ENCODE results near the gene ZNF618. TPM values are rescaled to one million over a fixed set of nuclear protein-coding genes. Genes with fewer than 3 reads are reported as not detected.

ZNF618 gene
- total RNA-seq, 2 donors from 2014 or later, result 0.60 to 1.7 TPM

DNA sequence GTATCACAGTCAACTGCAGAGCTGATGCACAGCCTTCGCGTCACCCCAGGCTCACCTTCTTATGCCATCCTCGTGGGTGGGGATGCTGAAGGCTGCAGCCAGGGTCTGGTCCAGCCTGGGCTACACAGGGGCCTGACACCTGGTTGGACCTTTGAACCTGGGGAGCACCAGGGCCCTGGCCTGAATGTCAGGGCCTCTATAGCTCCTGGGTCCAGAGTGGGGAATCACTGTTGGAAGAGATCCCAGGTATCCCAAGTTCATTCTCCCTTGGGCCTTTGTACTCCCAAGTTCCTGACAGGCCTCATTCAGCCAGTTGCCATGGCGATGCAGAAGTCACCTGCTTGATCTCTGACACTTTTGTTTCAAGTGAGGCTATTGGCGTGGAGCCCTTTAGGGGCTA, 43.8 kb downstream of the ZNF618 start:
- DNase-seq (no peak), ATAC-seq (no peak)
- no peaks in the 10 kb centered on the region for H3K4me1 Mint-ChIP-seq
- H3K36me3 Mint-ChIP-seq (ENCODE audit: low read depth), result no peaks in the 10 kb centered on the region
- H3K27me3 Mint-ChIP-seq, result peaks cover 4% of the 10 kb centered on the region
- H3K27ac Mint-ChIP-seq, result no peak overlapping the region
- H3K4me3 Mint-ChIP-seq, result no peak overlapping the region
- no peaks in the 10 kb centered on the region for H3K9me3 ChIP-seq (ENCODE audit: control insufficient read depth, low read length, poor library complexity, severe bottlenecking)

DNA sequence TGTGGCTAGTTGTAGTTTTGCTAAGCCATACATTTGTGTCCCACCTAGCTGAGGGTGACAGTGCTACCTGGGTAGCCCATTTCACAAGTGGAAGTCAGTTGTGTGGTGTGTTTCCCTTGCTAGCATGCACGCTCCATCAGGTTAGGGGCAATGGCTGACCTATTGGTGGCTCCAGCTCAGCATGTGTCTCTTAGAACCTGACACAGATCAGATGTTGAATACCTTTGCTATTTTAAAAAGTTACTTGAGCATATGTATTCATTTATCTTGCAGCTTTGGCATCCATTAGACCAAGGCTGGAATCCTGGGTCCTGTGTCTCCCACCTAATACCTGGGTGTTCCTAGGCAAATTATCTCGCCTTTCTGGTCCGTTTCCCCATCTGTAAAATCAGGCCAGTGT, 44.8 kb downstream of the ZNF618 start:
- no peak for DNase-seq
- ATAC-seq, result no peak
- no peak overlapping the region for H3K27ac Mint-ChIP-seq

DNA sequence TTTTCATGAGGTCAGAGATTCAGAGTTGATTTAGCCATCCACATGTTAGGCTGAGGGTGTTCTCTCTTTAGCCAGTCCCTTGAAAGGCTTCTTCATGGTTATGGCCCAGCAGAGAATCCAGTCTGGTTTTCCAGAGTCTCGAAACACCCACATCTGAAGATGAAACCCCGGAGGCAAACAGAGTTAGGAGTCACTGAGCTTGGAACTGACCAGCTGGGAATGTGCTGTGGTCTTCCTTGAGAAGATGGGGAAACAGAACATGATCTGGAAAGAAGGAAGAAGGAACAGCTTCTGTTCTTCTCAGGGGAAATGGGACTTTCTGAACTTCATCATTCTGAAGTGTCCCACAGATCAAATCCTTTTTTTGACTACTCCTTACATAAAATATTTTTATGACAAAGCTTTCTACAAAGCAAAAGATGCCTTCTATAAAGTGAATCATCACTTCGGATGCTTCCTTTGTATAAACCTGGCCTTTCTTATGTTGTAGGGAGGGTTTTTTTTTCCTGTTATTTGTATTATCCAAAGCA, 45.4 kb downstream of the ZNF618 start:
- Mint-ChIP-seq H3K27ac (no peak overlapping the region), H3K36me3 (ENCODE audit: low read depth) (no peaks in the 10 kb centered on the region), H3K4me3 (no peak overlapping the region), H3K27me3 (no peaks in the 10 kb centered on the region), H3K4me1 (no peaks in the 10 kb centered on the region)
- H3K9me3 ChIP-seq (ENCODE audit: control insufficient read depth, low read length, poor library complexity, severe bottlenecking), result no peaks in the 10 kb centered on the region
- ATAC-seq (no peak), DNase-seq (no peak)

More for the DNA sequence above, 44.8 kb downstream of the ZNF618 start:
- no peak overlapping the region for H3K4me3 Mint-ChIP-seq
- no peaks in the 10 kb centered on the region for H3K9me3 ChIP-seq (ENCODE audit: control insufficient read depth, low read length, poor library complexity, severe bottlenecking)
- no peaks in the 10 kb centered on the region for H3K4me1 Mint-ChIP-seq
- H3K27me3 Mint-ChIP-seq, result no peaks in the 10 kb centered on the region
- no peaks in the 10 kb centered on the region for H3K36me3 Mint-ChIP-seq (ENCODE audit: low read depth)

DNA sequence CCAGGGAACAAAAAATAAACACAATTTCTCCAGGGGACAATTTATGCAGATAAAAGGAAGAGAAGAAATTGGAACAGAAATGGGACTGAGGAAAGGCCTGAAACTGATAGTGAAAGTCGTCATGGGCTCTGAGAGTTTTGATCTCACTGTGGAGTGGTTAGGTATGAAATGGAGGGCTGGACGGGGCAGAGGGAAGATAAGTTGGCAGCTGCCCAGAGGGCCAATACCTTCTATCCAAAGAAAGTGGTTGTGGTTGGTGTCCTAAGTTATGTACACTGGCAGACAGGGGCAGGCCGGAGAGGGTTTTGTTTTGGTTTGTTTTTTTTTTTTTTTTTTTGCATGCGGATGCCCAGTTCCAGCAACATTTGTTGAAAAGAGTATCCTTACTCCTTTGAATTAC, 46.1 kb downstream of the ZNF618 start:
- no peak overlapping the region for H3K4me3 Mint-ChIP-seq

DNA sequence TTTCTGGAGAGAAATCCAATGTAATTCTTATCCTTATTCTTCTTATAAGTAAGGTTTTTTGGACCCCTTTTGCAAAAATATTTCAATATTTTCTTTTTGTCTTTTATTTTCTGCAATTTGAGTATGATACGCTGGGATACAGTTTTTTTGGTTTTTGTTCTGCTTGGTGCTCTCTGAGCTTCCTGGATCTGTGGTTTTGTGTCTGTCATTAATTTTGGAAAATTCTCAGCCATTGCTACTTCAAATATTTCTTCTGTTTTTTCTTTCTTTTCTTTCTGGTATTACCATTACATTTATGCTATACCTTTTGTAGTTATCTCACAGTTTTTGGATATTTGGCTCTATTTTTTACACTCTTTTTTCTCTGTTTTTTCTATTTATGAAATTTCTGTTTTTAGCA, 50.1 kb downstream of the ZNF618 start:
- ATAC-seq, result no peak
- DNase-seq, result no peak
- Mint-ChIP-seq H3K27me3 (no peaks in the 10 kb centered on the region), H3K27ac (no peak overlapping the region), H3K4me1 (no peaks in the 10 kb centered on the region), H3K4me3 (no peak overlapping the region), H3K36me3 (ENCODE audit: low read depth) (no peaks in the 10 kb centered on the region)
- H3K9me3 ChIP-seq (ENCODE audit: control insufficient read depth, low read length, poor library complexity, severe bottlenecking), result no peaks in the 10 kb centered on the region

More for the DNA sequence above, 46.1 kb downstream of the ZNF618 start:
- DNase-seq (no peak), ATAC-seq (no peak)
- no peaks in the 10 kb centered on the region for H3K9me3 ChIP-seq (ENCODE audit: control insufficient read depth, low read length, poor library complexity, severe bottlenecking)
- H3K27ac Mint-ChIP-seq, result no peak overlapping the region
- H3K4me1 Mint-ChIP-seq, result no peaks in the 10 kb centered on the region
- H3K36me3 Mint-ChIP-seq (ENCODE audit: low read depth), result no peaks in the 10 kb centered on the region
- H3K27me3 Mint-ChIP-seq, result no peaks in the 10 kb centered on the region

DNA sequence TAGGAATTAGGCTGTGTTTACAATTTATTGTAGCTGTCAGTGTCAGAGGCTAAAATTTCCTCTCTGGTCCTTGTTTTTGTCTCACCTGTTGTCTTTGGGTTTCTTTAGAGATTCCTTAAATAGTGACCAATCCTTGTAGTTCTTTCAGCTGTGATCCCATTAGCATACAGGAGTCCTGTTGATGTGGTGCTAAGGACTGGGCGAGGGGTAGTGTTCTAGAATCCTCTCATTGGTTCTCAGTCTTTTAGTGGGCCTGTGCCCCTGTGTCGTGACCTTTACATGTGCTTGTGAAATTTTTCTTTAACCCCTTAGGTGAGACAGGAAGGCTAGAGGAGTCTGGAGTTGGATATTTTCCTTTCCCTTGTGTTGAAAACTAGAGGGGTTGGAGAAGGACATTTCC, 51.2 kb downstream of the ZNF618 start:
- ATAC-seq, result no peak
- Mint-ChIP-seq H3K27me3 (no peaks in the 10 kb centered on the region), H3K27ac (no peak overlapping the region), H3K36me3 (ENCODE audit: low read depth) (no peaks in the 10 kb centered on the region), H3K4me1 (no peaks in the 10 kb centered on the region), H3K4me3 (no peak overlapping the region)
- DNase-seq, result no peak
- no peaks in the 10 kb centered on the region for H3K9me3 ChIP-seq (ENCODE audit: control insufficient read depth, low read length, poor library complexity, severe bottlenecking)

DNA sequence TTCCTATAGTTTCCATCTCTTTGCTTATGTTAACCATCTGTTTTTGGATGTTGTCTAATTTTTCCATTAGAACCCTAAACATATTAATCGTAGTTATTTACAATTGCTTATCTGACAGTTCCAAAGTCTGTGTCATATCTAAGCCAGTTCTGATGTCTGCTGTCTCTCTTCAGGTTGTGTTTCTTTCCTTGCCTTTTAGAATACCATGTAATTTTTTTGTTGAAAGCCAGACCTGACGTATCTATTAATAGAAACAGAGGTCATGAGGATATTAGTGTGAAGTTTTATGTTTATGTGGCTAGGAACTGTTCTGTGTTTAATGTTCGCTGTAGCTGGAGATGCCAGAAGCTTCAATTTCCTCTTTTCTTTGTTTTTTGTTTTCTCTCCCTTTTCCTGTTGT, 52.2 kb downstream of the ZNF618 start:
- H3K9me3 ChIP-seq (ENCODE audit: control insufficient read depth, low read length, poor library complexity, severe bottlenecking), result no peaks in the 10 kb centered on the region
- DNase-seq, result no peak
- H3K4me3 Mint-ChIP-seq, result no peak overlapping the region

DNA sequence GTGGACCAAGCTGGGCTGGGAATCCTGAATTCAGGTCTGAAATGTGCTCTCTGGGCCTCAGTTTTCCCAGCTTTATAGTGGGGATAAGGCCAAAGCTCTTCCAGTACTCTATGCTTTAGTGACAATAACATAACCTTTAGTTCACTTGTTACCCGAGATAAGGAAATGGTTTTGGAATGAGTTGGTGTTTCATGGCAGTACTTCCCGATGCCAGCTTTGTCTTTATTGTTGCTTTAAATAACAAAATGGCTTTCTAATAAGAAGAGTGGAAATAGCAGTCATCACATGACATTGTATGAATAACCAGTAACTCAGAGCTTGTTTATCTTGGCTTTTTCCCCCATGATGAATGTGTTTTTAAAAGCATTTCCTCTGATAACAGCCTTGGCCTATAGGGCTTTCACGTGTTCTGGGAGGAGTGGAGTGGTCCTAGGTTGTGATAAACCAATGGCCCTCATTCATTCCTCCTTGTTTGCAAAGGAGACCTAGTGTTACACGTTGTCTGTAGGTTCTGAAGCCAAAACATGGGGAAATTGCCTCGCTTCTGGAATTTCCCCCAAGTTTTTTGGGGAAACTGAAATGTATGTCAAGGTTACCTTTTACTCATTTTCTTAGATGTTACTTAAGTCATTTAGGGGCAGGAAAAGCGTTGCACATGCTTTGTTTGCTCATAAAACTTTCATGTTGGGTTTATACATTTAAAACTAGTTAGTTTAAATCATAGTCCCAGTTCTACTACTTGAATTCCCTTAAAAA, 53.7 kb downstream of the ZNF618 start:
- H3K36me3 Mint-ChIP-seq (ENCODE audit: low read depth), result no peaks in the 10 kb centered on the region
- H3K27me3 Mint-ChIP-seq, result no peaks in the 10 kb centered on the region
- H3K4me1 Mint-ChIP-seq, result no peaks in the 10 kb centered on the region
- ATAC-seq (no peak), DNase-seq (no peak)
- no peak overlapping the region for H3K27ac Mint-ChIP-seq
- H3K4me3 Mint-ChIP-seq, result no peak overlapping the region
- H3K9me3 ChIP-seq (ENCODE audit: control insufficient read depth, low read length, poor library complexity, severe bottlenecking), result no peaks in the 10 kb centered on the region

More for the DNA sequence above, 52.2 kb downstream of the ZNF618 start:
- H3K4me1 Mint-ChIP-seq, result no peaks in the 10 kb centered on the region
- ATAC-seq, result no peak
- no peaks in the 10 kb centered on the region for H3K27me3 Mint-ChIP-seq
- no peak overlapping the region for H3K27ac Mint-ChIP-seq
- H3K36me3 Mint-ChIP-seq (ENCODE audit: low read depth), result no peaks in the 10 kb centered on the region

DNA sequence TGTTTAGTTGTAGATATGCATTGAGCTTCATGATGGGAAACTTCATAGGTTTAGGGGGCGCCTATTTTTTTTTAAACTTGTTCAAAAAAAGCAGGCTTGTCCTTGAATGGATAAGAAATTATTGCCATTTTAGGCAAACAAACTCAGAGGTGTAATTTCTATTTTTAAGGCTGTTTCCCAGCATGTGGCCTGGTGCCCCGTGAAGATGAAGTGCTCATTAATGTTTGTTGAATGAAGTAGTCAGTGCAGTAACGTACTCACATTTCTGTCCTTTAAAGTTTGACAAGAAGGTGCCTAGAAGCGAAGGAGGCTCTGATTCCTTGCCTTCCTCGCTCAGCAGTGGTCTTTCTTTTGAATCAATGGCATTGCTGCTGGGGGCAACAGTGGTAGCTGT, 54.3 kb downstream of the ZNF618 start:
- no peaks in the 10 kb centered on the region for H3K4me1 Mint-ChIP-seq
- no peaks in the 10 kb centered on the region for H3K27me3 Mint-ChIP-seq
- no peak overlapping the region for H3K4me3 Mint-ChIP-seq
- ATAC-seq (no peak), DNase-seq (no peak)
- no peak overlapping the region for H3K27ac Mint-ChIP-seq
- H3K36me3 Mint-ChIP-seq (ENCODE audit: low read depth), result no peaks in the 10 kb centered on the region
- no peaks in the 10 kb centered on the region for H3K9me3 ChIP-seq (ENCODE audit: control insufficient read depth, low read length, poor library complexity, severe bottlenecking)

DNA sequence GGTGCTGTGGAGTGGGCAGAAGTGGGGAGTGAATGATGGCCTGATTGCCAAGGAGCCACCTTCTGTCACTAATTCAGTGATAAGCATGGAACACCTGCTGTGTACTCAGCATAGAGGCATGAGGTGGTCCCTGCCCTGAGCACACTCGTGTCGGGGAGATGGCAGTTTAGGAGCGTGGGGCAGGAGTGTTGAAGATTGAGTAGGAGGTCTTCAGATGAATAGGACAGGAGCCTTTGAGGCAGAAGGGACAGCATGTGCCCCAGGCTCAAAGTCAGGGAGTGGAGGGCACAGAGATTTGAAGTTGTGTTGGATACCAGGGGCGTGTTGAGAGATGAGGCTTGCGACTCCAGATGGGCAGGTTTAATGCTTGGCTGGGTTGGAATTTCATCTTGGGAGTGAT, 55.0 kb downstream of the ZNF618 start:
- Mint-ChIP-seq H3K27ac (no peak overlapping the region), H3K4me1 (no peaks in the 10 kb centered on the region), H3K27me3 (no peaks in the 10 kb centered on the region), H3K4me3 (no peak overlapping the region), H3K36me3 (ENCODE audit: low read depth) (no peaks in the 10 kb centered on the region)
- DNase-seq, result no peak
- no peaks in the 10 kb centered on the region for H3K9me3 ChIP-seq (ENCODE audit: control insufficient read depth, low read length, poor library complexity, severe bottlenecking)
- ATAC-seq, result no peak

DNA sequence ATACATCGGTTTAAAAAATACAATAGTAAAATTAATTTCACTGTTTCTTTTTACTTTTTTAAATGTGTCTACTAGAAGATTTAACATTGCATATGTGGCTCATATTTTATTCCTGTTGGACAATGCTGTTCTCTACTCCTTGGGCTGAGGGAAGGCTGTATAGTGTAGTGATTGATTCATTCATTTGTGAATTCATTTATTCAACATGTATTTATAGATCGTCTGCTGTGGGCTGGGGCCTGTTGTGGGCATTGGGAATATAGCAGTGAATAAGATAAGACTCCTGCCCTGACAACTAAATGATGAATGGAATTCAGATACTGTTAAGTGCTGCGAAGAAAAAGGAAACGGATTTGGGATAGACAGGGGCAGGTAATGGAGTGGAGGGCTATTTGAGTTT, 55.7 kb downstream of the ZNF618 start:
- ATAC-seq (no peak), DNase-seq (no peak)
- Mint-ChIP-seq H3K4me1 (no peaks in the 10 kb centered on the region), H3K36me3 (ENCODE audit: low read depth) (no peaks in the 10 kb centered on the region), H3K27ac (no peak overlapping the region), H3K27me3 (no peaks in the 10 kb centered on the region), H3K4me3 (no peak overlapping the region)
- no peaks in the 10 kb centered on the region for H3K9me3 ChIP-seq (ENCODE audit: control insufficient read depth, low read length, poor library complexity, severe bottlenecking)

DNA sequence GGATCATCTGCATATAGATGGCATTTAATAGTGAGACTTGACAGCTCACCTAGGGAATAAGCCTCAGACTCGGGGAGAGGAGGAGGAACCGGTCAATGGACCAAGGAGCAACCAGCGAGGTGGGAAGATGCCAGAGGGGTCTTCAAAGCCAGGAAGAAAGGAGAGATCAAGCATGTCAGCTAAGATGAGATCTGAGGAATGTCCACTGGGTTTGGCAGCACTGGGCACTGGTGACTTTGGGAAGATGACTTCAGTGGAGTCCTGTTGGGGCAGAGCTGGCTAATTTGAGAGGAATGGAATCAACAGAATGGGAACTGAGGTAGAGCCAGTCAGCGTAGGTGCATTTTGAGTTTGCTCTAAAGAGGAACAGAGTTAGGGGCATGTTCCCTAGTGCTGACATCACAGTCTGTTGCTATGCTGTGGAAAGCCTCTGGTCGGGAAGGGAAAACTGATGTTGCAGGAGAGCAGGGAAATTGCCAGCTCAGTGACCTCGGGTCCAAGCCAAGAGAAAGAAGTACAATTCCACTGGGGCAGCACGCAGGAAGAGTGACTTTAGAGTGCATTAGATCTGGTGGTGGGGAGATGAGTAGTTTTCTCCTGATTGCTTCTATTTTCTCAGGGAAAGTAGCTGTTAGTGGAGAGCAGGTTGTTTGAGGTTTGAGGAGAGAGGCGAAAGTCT, 56.9 kb downstream of the ZNF618 start:
- DNase-seq, result no peak
- H3K9me3 ChIP-seq (ENCODE audit: control insufficient read depth, low read length, poor library complexity, severe bottlenecking), result no peaks in the 10 kb centered on the region
- no peaks in the 10 kb centered on the region for H3K36me3 Mint-ChIP-seq (ENCODE audit: low read depth)
- no peaks in the 10 kb centered on the region for H3K27me3 Mint-ChIP-seq
- H3K27ac Mint-ChIP-seq, result no peak overlapping the region
- no peak for ATAC-seq
- H3K4me1 Mint-ChIP-seq, result no peaks in the 10 kb centered on the region
- H3K4me3 Mint-ChIP-seq, result no peak overlapping the region

DNA sequence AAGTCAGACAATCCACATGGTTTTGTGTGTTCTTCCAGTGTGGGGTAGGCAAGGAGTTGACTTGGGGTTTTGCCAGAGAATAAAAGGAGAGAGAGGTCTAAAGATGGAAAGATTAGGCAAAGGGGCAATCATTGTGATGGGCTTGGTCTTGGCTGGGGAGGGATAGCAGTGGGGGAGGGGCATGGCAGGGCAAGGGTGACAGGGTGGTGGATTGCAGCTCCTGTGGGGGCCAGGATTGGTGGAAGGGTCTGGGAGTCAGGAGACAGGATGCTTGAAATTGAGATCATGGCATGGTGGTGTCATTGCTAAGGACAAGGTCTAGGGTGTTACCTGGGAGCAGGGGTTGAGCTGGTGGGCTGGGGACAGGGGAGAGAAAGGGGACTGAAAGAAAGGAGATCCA, 57.6 kb downstream of the ZNF618 start:
- Mint-ChIP-seq H3K36me3 (ENCODE audit: low read depth) (no peaks in the 10 kb centered on the region), H3K4me1 (no peaks in the 10 kb centered on the region), H3K27me3 (no peaks in the 10 kb centered on the region), H3K27ac (no peak overlapping the region), H3K4me3 (no peak overlapping the region)
- DNase-seq (no peak), ATAC-seq (no peak)
- no peaks in the 10 kb centered on the region for H3K9me3 ChIP-seq (ENCODE audit: control insufficient read depth, low read length, poor library complexity, severe bottlenecking)

Measured in T-helper 17 cell (primary cell).